Keratinocyte (primary cell): ENCODE measurements around the gene GOLGA6L7. TPM values are rescaled to one million over a fixed set of nuclear protein-coding genes. Genes with fewer than 3 reads are reported as not detected.
"Not testable (repeated sequence)": the region's sequence is repeated elsewhere in the genome, so short reads cannot be mapped to it uniquely, and the experiment has no call there.

Experiments
- DNase-seq: peaks from one replicate; pipeline ENCODE4 v3.0.0-alpha.2; 2011; ENCODE audit warnings: low read depth, missing footprints, low spot score
- FAIRE-seq: peaks from 2 replicates; lab custom pipeline; 2011; peaks lifted over from hg19 to GRCh38; lab: Jason Lieb, UNC
- H2AFZ ChIP-seq: 2 replicates; pipeline ENCODE4 v1.6.0; 2012; ENCODE audit warnings: low read length, control low read depth, inconsistent platforms; ENCODE audit not compliant: control insufficient read depth
- H3K27ac ChIP-seq: 2 replicates; pipeline ENCODE4 v1.5.1; 2011; ENCODE audit warnings: low read length; ENCODE audit not compliant: control insufficient read depth, insufficient read depth
- H3K27me3 ChIP-seq: 3 replicates; pipeline ENCODE4 v1.6.0; 2011; ENCODE audit warnings: low read length; ENCODE audit not compliant: control insufficient read depth, insufficient read depth; ENCODE audit errors: extremely low read depth
- H3K36me3 ChIP-seq, 2 experiments: 2 replicates in 1 of 2; 3 replicates in 1 of 2; pipeline ENCODE4 v1.5.1; 2011; ENCODE audit warnings: low read length in 2 of 2, mild to moderate bottlenecking in 1 of 2; ENCODE audit not compliant: control insufficient read depth in 2 of 2, insufficient read depth in 2 of 2; ENCODE audit errors: extremely low read depth in 1 of 2
- H3K4me1 ChIP-seq: 3 replicates; pipeline ENCODE4 v1.5.1; 2011; ENCODE audit warnings: low read length; ENCODE audit not compliant: control insufficient read depth, insufficient read depth; ENCODE audit errors: extremely low read depth
- H3K4me2 ChIP-seq: 3 replicates; pipeline ENCODE4 v1.6.0; 2011; ENCODE audit warnings: low read depth, low read length; ENCODE audit not compliant: control insufficient read depth, insufficient read depth; ENCODE audit errors: extremely low read depth
- H3K4me3 ChIP-seq, 3 experiments: fragments of 200-600 bp in 1 of 3; sonication (generic) in 1 of 3; 2 replicates in 2 of 3; 3 replicates in 1 of 3; pipeline ENCODE4 v1.5.1; 2011 to 2016; ENCODE audit warnings: low read length in 3 of 3, mild to moderate bottlenecking in 3 of 3, control low read depth in 2 of 3, inconsistent platforms in 1 of 3, low read depth in 1 of 3, mixed read lengths in 1 of 3, mixed run types in 1 of 3, moderate library complexity in 1 of 3; ENCODE audit not compliant: control insufficient read depth in 2 of 3, insufficient read depth in 2 of 3; ENCODE audit errors: extremely low read depth in 1 of 3
- H3K79me2 ChIP-seq: 2 replicates; pipeline ENCODE4 v1.6.0; 2012; ENCODE audit warnings: low read length; ENCODE audit not compliant: control insufficient read depth, insufficient read depth
- H3K9ac ChIP-seq: 3 replicates; pipeline ENCODE4 v1.6.0; 2011; ENCODE audit warnings: low read length; ENCODE audit not compliant: control insufficient read depth, insufficient read depth; ENCODE audit errors: extremely low read depth
- H3K9me1 ChIP-seq: 3 replicates; pipeline ENCODE4 v1.6.0; 2011; ENCODE audit warnings: low read length; ENCODE audit not compliant: control insufficient read depth, insufficient read depth; ENCODE audit errors: extremely low read depth
- H3K9me3 ChIP-seq: 2 replicates; pipeline ENCODE4 v1.5.1; 2012; ENCODE audit warnings: low read depth, low read length; ENCODE audit not compliant: control insufficient read depth
- H4K20me1 ChIP-seq: 3 replicates; pipeline ENCODE4 v1.6.0; 2011; ENCODE audit warnings: low read length; ENCODE audit not compliant: control insufficient read depth, insufficient read depth; ENCODE audit errors: extremely low read depth
- dilution Hi-C: fragments of 300-500 bp; cut with MboI; formaldehyde crosslinking; loops from one replicate; pipeline ENCODE4 v1.7.0; 2020; ENCODE audit warnings: low sequenced_read_pairs; ENCODE audit not compliant: extremely low pct_ligation_motif_present
- polyA plus RNA-seq, 5 experiments: library from polyadenylated mRNA; depleted of rRNA in 3 of 5; stranded (reverse) in 3 of 5; stranded (forward) in 1 of 5; unstranded in 1 of 5; fragments of >200 nt; gene quantifications; 1 replicate in 1 of 5; 2 replicates in 3 of 5; 3 replicates in 1 of 5; pipeline versions ENCODE4 v1.2.1 to v1.2.3, GENCODE V29; 2011 to 2012; ENCODE audit warnings: missing spikeins in 2 of 5, low read depth in 1 of 5, low replicate concordance in 1 of 5

GOLGA6L7 gene
- polyA plus RNA-seq, 1 donor (not counting 4 experiments of a cell fraction or from before 2014, with no cell fraction given), result not detected

DNA sequence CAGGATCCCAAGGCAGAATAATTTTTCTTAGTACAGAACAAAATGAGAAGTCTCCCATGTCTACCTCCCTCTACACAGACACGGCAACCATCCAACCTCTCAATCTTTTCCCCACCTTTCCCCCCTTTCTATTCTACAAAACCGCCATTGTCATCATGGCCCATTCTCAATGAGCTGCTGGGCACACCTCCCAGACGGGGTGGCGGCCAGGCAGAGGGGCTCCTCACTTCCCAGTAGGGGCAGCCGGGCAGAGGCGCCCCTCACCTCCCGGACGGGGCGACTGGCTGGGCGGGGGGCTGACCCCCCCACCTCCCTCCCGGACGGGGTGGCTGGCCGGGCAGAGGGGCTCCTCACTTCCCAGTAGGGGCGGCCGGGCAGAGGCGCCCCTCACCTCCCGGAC, 827 bp upstream of the GOLGA6L7 start:
- DNase-seq, H3K4me3 ChIP-seq, H3K9me1 ChIP-seq, H3K36me3 ChIP-seq, H3K4me2 ChIP-seq, H3K27ac ChIP-seq, H3K79me2 ChIP-seq, dilution Hi-C loops, H3K9ac ChIP-seq, H2AFZ ChIP-seq, H4K20me1 ChIP-seq, FAIRE-seq, H3K4me1 ChIP-seq, H3K9me3 ChIP-seq, H3K27me3 ChIP-seq: not testable (repeated sequence)

DNA sequence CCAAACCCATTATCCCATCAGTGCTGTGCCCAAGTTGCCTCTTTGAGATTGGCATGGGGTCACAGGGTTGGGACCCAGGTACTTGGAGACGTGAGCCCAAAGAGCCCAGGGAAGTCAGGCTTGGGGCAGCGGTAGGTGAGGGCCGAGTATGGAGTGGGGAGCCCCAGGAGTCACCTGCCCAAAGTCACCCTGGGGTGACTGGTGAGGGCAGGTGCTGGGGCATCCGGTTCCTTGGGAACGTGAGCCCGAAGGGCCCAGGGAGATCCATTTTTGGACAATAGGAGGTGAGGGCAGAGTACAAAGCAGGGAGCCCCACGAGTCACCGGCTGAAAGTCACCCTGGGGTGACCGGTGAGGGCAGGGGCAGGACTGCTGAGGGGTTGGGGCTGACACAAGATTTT, 485 bp downstream of the GOLGA6L7 start:
- dilution Hi-C loops, H3K4me2 ChIP-seq, FAIRE-seq, H3K4me1 ChIP-seq, H3K9ac ChIP-seq, H3K9me3 ChIP-seq, H3K36me3 ChIP-seq, H2AFZ ChIP-seq, H4K20me1 ChIP-seq, H3K27ac ChIP-seq, H3K4me3 ChIP-seq, DNase-seq, H3K9me1 ChIP-seq, H3K27me3 ChIP-seq, H3K79me2 ChIP-seq: not testable (repeated sequence)

DNA sequence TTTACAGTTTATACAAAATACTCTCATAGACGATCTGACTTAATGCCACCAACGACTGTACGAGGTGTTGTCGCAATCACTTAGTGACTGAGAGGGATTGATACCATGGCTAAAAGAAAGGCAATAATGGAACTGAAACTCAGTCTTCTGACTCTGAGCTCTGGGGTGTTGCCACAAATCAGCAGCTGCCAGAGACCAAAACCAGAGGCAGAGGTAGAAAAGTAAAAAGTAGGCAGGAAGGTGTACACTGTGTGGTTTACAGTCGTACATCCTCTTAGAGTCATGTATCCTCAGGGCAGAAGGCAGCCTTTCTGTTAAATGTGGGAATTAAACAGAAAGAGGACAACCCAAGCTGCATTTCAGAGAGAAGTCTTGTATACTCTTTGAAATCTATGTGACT, 1.2 kb downstream of the GOLGA6L7 start:
- H3K9me1 ChIP-seq, H4K20me1 ChIP-seq, H3K4me2 ChIP-seq, H3K4me1 ChIP-seq, DNase-seq, H3K9ac ChIP-seq, H2AFZ ChIP-seq, FAIRE-seq, dilution Hi-C loops, H3K36me3 ChIP-seq, H3K27me3 ChIP-seq, H3K9me3 ChIP-seq, H3K27ac ChIP-seq, H3K79me2 ChIP-seq, H3K4me3 ChIP-seq: not testable (repeated sequence)

DNA sequence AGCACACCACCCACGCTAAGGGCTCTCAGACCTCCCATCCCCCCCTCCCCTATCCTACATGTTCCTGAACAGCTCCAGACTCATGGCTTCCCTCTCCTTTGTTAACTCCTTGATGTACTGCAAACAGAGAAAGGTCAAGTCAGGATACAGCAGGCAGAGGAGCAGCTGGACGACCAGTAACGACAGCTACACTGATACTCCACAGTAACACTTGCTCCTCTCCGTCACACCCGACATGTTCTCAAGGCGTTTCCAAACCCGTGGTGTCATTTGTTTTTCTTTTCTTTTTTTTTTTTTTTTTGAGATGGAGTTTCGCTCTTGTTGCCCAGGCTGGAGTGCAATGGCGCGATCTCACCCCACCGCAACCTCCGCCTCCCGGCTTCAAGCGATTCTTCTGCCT, 4.3 kb downstream of the GOLGA6L7 start:
- FAIRE-seq, dilution Hi-C loops, H3K9ac ChIP-seq: not testable (repeated sequence)

DNA sequence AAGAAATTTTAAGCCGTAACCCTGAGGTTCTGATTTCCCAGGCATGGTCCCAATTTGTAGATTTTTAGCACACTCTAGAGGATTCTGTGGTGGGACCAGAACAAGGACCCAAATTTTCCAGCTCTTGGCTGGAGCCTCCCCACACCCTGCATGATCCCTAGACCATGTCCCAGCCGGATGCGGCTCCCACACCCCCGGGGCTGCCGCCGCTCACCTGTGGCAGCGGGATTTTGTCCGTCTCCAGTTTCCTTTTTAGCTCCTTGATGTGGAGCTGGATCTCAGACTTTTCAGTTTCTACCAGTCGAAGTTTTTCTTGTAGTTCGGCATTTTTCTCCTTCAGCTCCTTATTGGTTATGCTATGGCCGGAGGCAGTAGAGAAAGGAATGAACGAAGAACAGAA, 4.9 kb downstream of the GOLGA6L7 start:
- H2AFZ ChIP-seq, H3K27ac ChIP-seq, H3K36me3 ChIP-seq, H3K4me1 ChIP-seq, H3K9me1 ChIP-seq, dilution Hi-C loops, H3K79me2 ChIP-seq, H3K4me2 ChIP-seq, DNase-seq, H3K27me3 ChIP-seq, FAIRE-seq, H3K9me3 ChIP-seq, H3K4me3 ChIP-seq, H3K9ac ChIP-seq, H4K20me1 ChIP-seq: not testable (repeated sequence)

More for the DNA sequence above, 4.3 kb downstream of the GOLGA6L7 start:
- H3K9me1 ChIP-seq, H2AFZ ChIP-seq, H4K20me1 ChIP-seq, H3K4me1 ChIP-seq, H3K27me3 ChIP-seq, H3K36me3 ChIP-seq, DNase-seq, H3K4me2 ChIP-seq, H3K79me2 ChIP-seq, H3K9me3 ChIP-seq, H3K4me3 ChIP-seq, H3K27ac ChIP-seq: not testable (repeated sequence)
